Suppressor macrophage (primary cell): ENCODE measurements around the gene PERCC1.
"Not testable (repeated sequence)": the region's sequence is repeated elsewhere in the genome, so short reads cannot be mapped to it uniquely, and the experiment has no call there.

Source experiments
- DNase-seq, 4 experiments: peaks; one replicate each; pipeline ENCODE4 v3.0.0-alpha.2; 2020 to 2022

Gene PERCC1

GRCh38 chr16:1470481-1471251, 39.8 kb downstream of the PERCC1 start:
- DNase-seq, result peak; percentile 97 to 98 (median 98)

- peak; percentile 50 to 78 (median 62) for DNase-seq
Measured at GRCh38 chr16:1471569-1472194, 40.8 kb downstream of the PERCC1 start.

GRCh38 chr16:1472974-1473373, 42.1 kb downstream of the PERCC1 start:
- DNase-seq, result no peak

GRCh38 chr16:1474082-1474795, 43.4 kb downstream of the PERCC1 start:
- peak; percentile 13 to 64 (median 26) for DNase-seq

GRCh38 chr16:1474796-1475551, 44.1 kb downstream of the PERCC1 start, which contains the start of gene CLCN7:
Gene CLCN7 (minus strand): TSS chr16:1475028. CDS start chr16:1474974, 54 bp downstream.
- DNase-seq, result peak; percentile 92 to 97 (median 95)

- DNase-seq, result no peak
Measured at GRCh38 chr16:1475552-1476114, 44.8 kb downstream of the PERCC1 start.

- no peak for DNase-seq
Measured at GRCh38 chr16:1477033-1477432, 46.2 kb downstream of the PERCC1 start.

- DNase-seq, result not testable (repeated sequence)
Measured at GRCh38 chr16:1478937-1479336, 48.1 kb downstream of the PERCC1 start.

GRCh38 chr16:1481906-1482835, 51.3 kb downstream of the PERCC1 start:
- no peak for DNase-seq
